Stomach smooth muscle (tissue), 2 donors: Measurements from ENCODE around the gene GRHL3.
A peak's percentile ranks its signal among the peaks of the same experiment; 100 is the strongest.

Source experiments
- H3K27ac ChIP-seq: one replicate; pipeline ENCODE4 v1.7.0; 2013; ENCODE audit warnings: mild to moderate bottlenecking, low read length, inconsistent platforms
- H3K27me3 ChIP-seq, 2 donors: one replicate each; pipeline ENCODE4 v1.7.0; 2013; ENCODE audit warnings: low read length in 2 of 2; ENCODE audit not compliant: insufficient read depth in 2 of 2, control insufficient read depth in 1 of 2
- H3K36me3 ChIP-seq, 2 donors: one replicate each; pipeline ENCODE4 v1.7.0; 2013; ENCODE audit warnings: low read length in 2 of 2; ENCODE audit not compliant: control insufficient read depth in 2 of 2, insufficient read depth in 2 of 2
- H3K4me1 ChIP-seq: one replicate; pipeline ENCODE4 v1.7.0; 2013; ENCODE audit warnings: low read length; ENCODE audit not compliant: control insufficient read depth, insufficient read depth
- H3K4me3 ChIP-seq, 2 donors: one replicate each; pipeline ENCODE4 v1.7.0; 2013; ENCODE audit warnings: low read length in 2 of 2
- H3K9ac ChIP-seq, 2 donors: one replicate each; pipeline ENCODE4 v1.7.0; 2013; ENCODE audit warnings: low read length in 2 of 2, mild to moderate bottlenecking in 1 of 2
- H3K9me3 ChIP-seq, 2 donors: one replicate each; pipeline ENCODE4 v1.7.0; 2013; ENCODE audit warnings: low read length in 2 of 2; ENCODE audit not compliant: control insufficient read depth in 2 of 2
- donor health status: healthy.
- donor health status: Pancreatic carcinoma.

The GRHL3 gene

GRCh38 chr1:24317956-24318614 lies 1.1 kb upstream of the GRHL3 start:
- peaks cover 25 to 29% of the 10 kb centered on the region in 2 donors for H3K27me3 ChIP-seq
- no peaks in the 10 kb centered on the region for H3K36me3 ChIP-seq
- peaks cover 18% of the 10 kb centered on the region for H3K4me1 ChIP-seq
- no peak overlapping the region for H3K4me3 ChIP-seq
- H3K9me3 ChIP-seq = no peaks in the 10 kb centered on the region
- no peak overlapping the region for H3K9ac ChIP-seq
- H3K27ac ChIP-seq = no peak overlapping the region

GRCh38 chr1:24318615-24319311 lies 394 bp upstream of the GRHL3 start:
- Histone ChIP-seq H3K27me3 (peaks cover 25 to 29% of the 10 kb centered on the region in 2 donors), H3K36me3 (no peaks in the 10 kb centered on the region), H3K27ac (no peak overlapping the region), H3K9me3 (no peaks in the 10 kb centered on the region), H3K4me3 (no peak overlapping the region), H3K4me1 (peaks cover 18% of the 10 kb centered on the region), H3K9ac (no peak overlapping the region)

- H3K9me3 ChIP-seq = no peaks in the 10 kb centered on the region
- no peak overlapping the region for H3K27ac ChIP-seq
- peaks cover 21 to 26% of the 10 kb centered on the region in 2 donors for H3K27me3 ChIP-seq
- H3K4me1 ChIP-seq = peaks cover 18% of the 10 kb centered on the region
- H3K36me3 ChIP-seq = no peaks in the 10 kb centered on the region
- H3K4me3 ChIP-seq = no peak overlapping the region
- H3K9ac ChIP-seq = no peak overlapping the region
Observed at GRCh38 chr1:24319962-24320361, 805 bp downstream of the GRHL3 start.

- H3K9me3 ChIP-seq = no peaks in the 10 kb centered on the region
- no peaks in the 10 kb centered on the region for H3K36me3 ChIP-seq
- peaks cover 18% of the 10 kb centered on the region for H3K4me1 ChIP-seq
- H3K4me3 ChIP-seq = peak overlapping the region in 1 of 2 donors; percentile 80
- H3K27ac ChIP-seq = no peak overlapping the region
- peaks cover 12 to 22% of the 10 kb centered on the region in 2 donors for H3K27me3 ChIP-seq
- no peak overlapping the region for H3K9ac ChIP-seq
Observed at GRCh38 chr1:24321126-24321525, 2.0 kb downstream of the GRHL3 start.

- H3K36me3 ChIP-seq = no peaks in the 10 kb centered on the region
- no peak overlapping the region for H3K27ac ChIP-seq
- peaks cover 12 to 20% of the 10 kb centered on the region in 2 donors for H3K27me3 ChIP-seq
- peak overlapping the region; percentile 53 to 66 for H3K9ac ChIP-seq
- peaks cover 18% of the 10 kb centered on the region for H3K4me1 ChIP-seq
- no peaks in the 10 kb centered on the region for H3K9me3 ChIP-seq
- peak overlapping the region; percentile 45 to 80 for H3K4me3 ChIP-seq
Observed at GRCh38 chr1:24321697-24322469, 2.7 kb downstream of the GRHL3 start.

- Histone ChIP-seq H3K27ac (no peak overlapping the region), H3K36me3 (no peaks in the 10 kb centered on the region), H3K4me1 (peaks cover 18% of the 10 kb centered on the region), H3K9me3 (no peaks in the 10 kb centered on the region), H3K9ac (peak overlapping the region; percentile 53 to 66), H3K27me3 (peaks cover 9 to 13% of the 10 kb centered on the region in 2 donors), H3K4me3 (peak overlapping the region; percentile 45 to 80)
Observed at GRCh38 chr1:24322470-24323177, 3.5 kb downstream of the GRHL3 start.

GRCh38 chr1:24323281-24323680 lies 4.1 kb downstream of the GRHL3 start:
- Histone ChIP-seq H3K27ac (no peak overlapping the region), H3K4me3 (no peak overlapping the region), H3K9ac (no peak overlapping the region), H3K27me3 (peaks cover 4 to 11% of the 10 kb centered on the region in 2 donors), H3K36me3 (no peaks in the 10 kb centered on the region), H3K9me3 (no peaks in the 10 kb centered on the region), H3K4me1 (peaks cover 18% of the 10 kb centered on the region)

- Histone ChIP-seq H3K27me3 (peaks cover 2 to 3% of the 10 kb centered on the region in 2 donors), H3K9me3 (no peaks in the 10 kb centered on the region), H3K4me3 (no peak overlapping the region), H3K27ac (no peak overlapping the region), H3K4me1 (peaks cover 18% of the 10 kb centered on the region), H3K9ac (no peak overlapping the region), H3K36me3 (no peaks in the 10 kb centered on the region)
Observed at GRCh38 chr1:24324903-24325302, 5.7 kb downstream of the GRHL3 start.

- H3K9ac ChIP-seq = no peak overlapping the region
- no peaks in the 10 kb centered on the region for H3K36me3 ChIP-seq
- H3K27me3 ChIP-seq = peaks cover 0 to 2% of the 10 kb centered on the region in 2 donors
- H3K4me3 ChIP-seq = no peak overlapping the region
- H3K4me1 ChIP-seq = peaks cover 18% of the 10 kb centered on the region
- no peaks in the 10 kb centered on the region for H3K9me3 ChIP-seq
- no peak overlapping the region for H3K27ac ChIP-seq
Observed at GRCh38 chr1:24325587-24326449, 6.7 kb downstream of the GRHL3 start.
